ENCODE data around the gene XYLT1. TPM values are rescaled to one million over a fixed set of nuclear protein-coding genes. Genes with fewer than 3 reads are reported as not detected.

XYLT1 gene
- total and polyA plus RNA-seq, 9 of the 15 experiments (the other 6 are each of a cell fraction or from before 2014, with no cell fraction given) = 0.03 to 0.09 (median 0.08) TPM; not detected in 6

DNA sequence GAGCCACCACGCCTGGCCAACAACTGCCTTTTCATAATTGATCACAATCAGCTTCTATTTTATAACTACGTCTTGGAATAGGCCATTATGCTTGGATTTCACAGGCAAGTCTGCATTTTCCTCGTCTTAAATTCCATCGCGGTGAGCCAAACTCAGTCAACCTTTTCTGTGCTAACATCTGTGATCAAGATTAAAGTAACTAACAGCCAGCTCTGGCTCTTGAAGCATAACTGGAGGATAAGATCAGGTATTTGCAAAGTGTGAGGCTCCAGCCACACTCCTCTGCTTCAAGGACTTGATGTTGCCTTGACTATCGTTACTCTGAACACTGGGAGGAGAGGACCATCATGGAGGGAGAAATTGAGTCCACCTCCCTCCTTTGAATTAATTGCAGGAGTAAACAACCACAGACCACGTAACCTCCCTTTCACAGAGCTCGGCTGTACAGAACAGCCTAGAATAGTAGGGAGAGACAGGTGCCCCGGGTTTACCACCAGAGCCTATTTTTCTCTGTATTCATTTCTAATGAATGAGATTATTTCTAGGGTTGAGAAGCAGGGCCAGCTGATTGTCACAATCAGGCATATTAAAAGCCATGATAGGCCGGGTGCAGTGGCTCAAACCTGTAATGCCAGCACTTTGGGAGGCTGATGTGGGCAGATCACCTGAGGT lies 143.0 kb downstream of the XYLT1 start:
- no peaks in the 10 kb centered on the region for H3K79me2 ChIP-seq (ENCODE audit: control insufficient read depth, insufficient read depth, low read length)
- H3K9me1 ChIP-seq (ENCODE audit: control insufficient read depth, insufficient read depth, low read length) = no peaks in the 10 kb centered on the region
- no peaks in the 10 kb centered on the region; a peak in 1 of 5 replicates for H3K4me1 ChIP-seq (replicated peaks in 1 of 2; ENCODE audit: control insufficient read depth in 2 of 2, insufficient read depth in 2 of 2, low read length in 2 of 2)
- in situ Hi-C loops (cut with MboI) = no loop called here
- H2AFZ ChIP-seq (ENCODE audit: low read depth, low read length) = no peak overlapping the region
- CTCF ChIA-PET (ENCODE audit: low intra/inter-chr PET ratio) = no interaction called here
- DNase-seq (ENCODE audit: extremely low read depth in 1 of 4, low spot score in 3 of 4) (no peak), ATAC-seq (no peak), FAIRE-seq (no peak)
- 24% methylated on average over 10 of the region's 10 CpGs for WGBS (ENCODE audit: insufficient coverage, low coverage, missing lambda C conversion rate)
- no peak overlapping the region for H3K4me3 ChIP-seq
- intact Hi-C loops (cut with micrococcal nuclease) = no loop called here
- peaks cover 17 to 39% of the 10 kb centered on the region in 2 experiments; a peak in 3 of 5 replicates for H3K27me3 ChIP-seq (ENCODE audit: control insufficient read depth in 2 of 2, insufficient read depth in 2 of 2, low read length in 2 of 2)
- H3K9me3 ChIP-seq (replicated peaks; ENCODE audit: control insufficient read depth, insufficient read depth, low read depth, low read length) = no peaks in the 10 kb centered on the region
- H3K4me2 ChIP-seq (ENCODE audit: insufficient read depth, low read length) = no peak overlapping the region
- BruUV-seq (replicated peaks) = no TSS peak
- H3K27ac ChIP-seq (ENCODE audit: extremely low read depth, low read depth, low read length) = no peak overlapping the region
- H4K20me1 ChIP-seq (replicated peaks; ENCODE audit: control insufficient read depth, insufficient read depth, low read length) = no peaks in the 10 kb centered on the region
- POLR2A ChIA-PET = no interaction called here
- no peaks in the 10 kb centered on the region for H3K36me3 ChIP-seq (ENCODE audit: control insufficient read depth, insufficient read depth, low read length)
- no peak overlapping the region for H3K9ac ChIP-seq (ENCODE audit: insufficient read depth in 1 of 2, low read depth in 2 of 2, low read length in 2 of 2)
- TF ChIP-seq CHD2 (IDR thresholded peaks at IDR 0.05; ENCODE audit: low read depth, low read length) (no peak), ZNF316 (IDR thresholded peaks at IDR 0.05) (no peak), ZNF668 (CRISPR knock-in tag; IDR thresholded peaks at IDR 0.05) (no peak), TEAD4 (IDR thresholded peaks at IDR 0.05; ENCODE audit: low read length) (no peak), TEAD4 (CRISPR knock-in tag; IDR thresholded peaks at IDR 0.05; ENCODE audit: borderline replicate concordance) (no peak), ZFP30 (CRISPR knock-in tag; IDR thresholded peaks at IDR 0.05; ENCODE audit: borderline replicate concordance) (no peak), SMARCC2 (IDR thresholded peaks at IDR 0.05; ENCODE audit: low read depth) (no peak), MEIS2 (IDR thresholded peaks at IDR 0.05; ENCODE audit: partially characterized antibody) (no peak)
- TF ChIP-seq, protein P1, sequence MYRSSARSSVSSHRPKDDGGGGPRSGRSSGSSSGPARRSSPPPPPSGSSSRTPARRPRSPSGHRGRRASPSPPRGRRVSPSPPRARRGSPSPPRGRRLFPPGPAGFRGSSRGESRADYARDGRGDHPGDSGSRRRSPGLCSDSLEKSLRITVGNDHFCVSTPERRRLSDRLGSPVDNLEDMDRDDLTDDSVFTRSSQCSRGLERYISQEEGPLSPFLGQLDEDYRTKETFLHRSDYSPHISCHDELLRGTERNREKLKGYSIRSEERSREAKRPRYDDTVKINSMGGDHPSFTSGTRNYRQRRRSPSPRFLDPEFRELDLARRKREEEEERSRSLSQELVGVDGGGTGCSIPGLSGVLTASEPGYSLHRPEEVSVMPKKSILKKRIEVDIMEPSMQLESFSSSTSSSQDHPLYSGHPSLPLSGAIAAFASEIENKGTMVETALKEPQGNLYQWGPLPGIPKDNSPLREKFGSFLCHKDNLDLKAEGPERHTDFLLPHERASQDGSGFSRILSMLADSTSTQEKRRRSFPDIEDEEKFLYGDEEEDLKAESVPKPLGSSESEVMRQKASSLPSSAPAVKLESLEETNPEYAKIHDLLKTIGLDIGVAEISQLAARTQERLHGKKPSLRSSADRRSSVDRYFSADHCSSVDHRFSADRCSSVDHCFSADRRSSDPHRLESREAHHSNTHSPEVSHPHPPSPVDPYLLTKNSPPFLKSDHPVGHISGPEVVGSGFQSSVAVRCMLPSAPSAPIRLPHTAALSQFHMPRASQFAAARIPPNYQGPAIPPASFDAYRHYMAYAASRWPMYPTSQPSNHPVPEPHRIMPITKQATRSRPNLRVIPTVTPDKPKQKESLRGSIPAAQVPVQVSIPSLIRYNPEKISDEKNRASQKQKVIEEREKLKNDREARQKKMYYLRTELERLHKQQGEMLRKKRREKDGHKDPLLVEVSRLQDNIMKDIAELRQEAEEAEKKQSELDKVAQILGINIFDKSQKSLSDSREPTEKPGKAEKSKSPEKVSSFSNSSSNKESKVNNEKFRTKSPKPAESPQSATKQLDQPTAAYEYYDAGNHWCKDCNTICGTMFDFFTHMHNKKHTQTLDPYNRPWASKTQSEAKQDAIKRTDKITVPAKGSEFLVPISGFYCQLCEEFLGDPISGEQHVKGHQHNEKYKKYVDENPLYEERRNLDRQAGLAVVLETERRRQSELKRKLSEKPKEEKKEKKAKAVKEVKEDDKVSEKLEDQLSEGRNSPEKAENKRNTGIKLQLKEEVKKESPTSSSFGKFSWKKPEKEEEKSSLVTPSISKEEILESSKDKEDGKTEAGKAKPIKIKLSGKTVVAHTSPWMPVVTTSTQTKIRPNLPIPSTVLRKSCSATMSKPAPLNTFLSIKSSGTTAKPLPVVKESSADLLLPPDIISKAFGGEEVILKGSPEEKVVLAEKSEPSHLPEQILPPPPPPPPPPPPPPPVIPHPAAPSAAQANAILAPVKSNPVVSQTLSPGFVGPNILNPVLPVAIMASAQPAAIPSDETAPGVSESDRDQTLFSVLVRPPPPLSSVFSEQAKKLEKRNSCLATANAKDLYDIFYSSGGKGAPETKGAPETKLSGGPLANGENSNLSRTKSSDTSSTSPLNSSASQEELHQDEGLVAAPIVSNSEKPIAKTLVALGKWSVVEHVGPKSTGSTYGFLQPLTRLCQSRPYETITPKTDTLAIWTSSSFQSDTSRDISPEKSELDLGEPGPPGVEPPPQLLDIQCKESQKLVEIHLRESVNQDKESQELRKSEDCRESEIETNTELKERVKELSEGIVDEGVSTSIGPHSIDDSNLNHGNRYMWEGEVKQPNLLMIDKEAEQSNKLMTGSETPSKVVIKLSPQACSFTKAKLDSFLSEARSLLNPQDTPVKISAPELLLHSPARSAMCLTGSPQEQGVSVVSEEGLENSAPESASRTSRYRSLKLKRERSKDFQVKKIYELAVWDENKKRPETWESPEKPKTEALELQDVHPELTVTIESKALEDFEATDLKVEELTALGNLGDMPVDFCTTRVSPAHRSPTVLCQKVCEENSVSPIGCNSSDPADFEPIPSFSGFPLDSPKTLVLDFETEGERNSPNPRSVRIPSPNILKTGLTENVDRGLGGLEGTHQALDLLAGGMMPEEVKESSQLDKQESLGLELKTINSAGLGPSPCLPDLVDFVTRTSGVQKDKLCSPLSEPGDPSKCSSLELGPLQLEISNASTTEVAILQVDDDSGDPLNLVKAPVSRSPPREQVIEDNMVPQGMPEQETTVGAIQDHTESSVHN (IDR thresholded peaks at IDR 0.05; ENCODE audit: borderline replicate concordance in 1 of 2, low read depth in 1 of 2) = no peak
- TF ChIP-seq, protein P2, sequence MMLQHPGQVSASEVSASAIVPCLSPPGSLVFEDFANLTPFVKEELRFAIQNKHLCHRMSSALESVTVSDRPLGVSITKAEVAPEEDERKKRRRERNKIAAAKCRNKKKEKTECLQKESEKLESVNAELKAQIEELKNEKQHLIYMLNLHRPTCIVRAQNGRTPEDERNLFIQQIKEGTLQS (IDR thresholded peaks at IDR 0.05) = no peak
- TF ChIP-seq, protein P2 (CRISPR knock-in tag; conservative IDR thresholded peaks at IDR 0.05) = no peak
- TF ChIP-seq, protein P3, sequence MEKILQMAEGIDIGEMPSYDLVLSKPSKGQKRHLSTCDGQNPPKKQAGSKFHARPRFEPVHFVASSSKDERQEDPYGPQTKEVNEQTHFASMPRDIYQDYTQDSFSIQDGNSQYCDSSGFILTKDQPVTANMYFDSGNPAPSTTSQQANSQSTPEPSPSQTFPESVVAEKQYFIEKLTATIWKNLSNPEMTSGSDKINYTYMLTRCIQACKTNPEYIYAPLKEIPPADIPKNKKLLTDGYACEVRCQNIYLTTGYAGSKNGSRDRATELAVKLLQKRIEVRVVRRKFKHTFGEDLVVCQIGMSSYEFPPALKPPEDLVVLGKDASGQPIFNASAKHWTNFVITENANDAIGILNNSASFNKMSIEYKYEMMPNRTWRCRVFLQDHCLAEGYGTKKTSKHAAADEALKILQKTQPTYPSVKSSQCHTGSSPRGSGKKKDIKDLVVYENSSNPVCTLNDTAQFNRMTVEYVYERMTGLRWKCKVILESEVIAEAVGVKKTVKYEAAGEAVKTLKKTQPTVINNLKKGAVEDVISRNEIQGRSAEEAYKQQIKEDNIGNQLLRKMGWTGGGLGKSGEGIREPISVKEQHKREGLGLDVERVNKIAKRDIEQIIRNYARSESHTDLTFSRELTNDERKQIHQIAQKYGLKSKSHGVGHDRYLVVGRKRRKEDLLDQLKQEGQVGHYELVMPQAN (IDR thresholded peaks at IDR 0.05; ENCODE audit: borderline replicate concordance) = no peak

All from K562 (cell line).